SKM-1 (cell line): ENCODE measurements around the gene ZEB2.

Source experiments
- DNase-seq: peaks from one replicate; lab custom pipeline; 2025; ENCODE audit not compliant: unreplicated experiment; lab: John Stamatoyannopoulos, UW

The ZEB2 gene

GRCh38 chr2:144429396-144430112, 90.4 kb downstream of the ZEB2 start:
- no peak for DNase-seq

GRCh38 chr2:144426981-144427479, 92.9 kb downstream of the ZEB2 start:
- DNase-seq: no peak

- no peak for DNase-seq
Observed at GRCh38 chr2:144426355-144426754, 93.6 kb downstream of the ZEB2 start.

GRCh38 chr2:144424559-144425240, 95.2 kb downstream of the ZEB2 start:
- DNase-seq: no peak

- no peak for DNase-seq
Observed at GRCh38 chr2:144421606-144422510, 98.1 kb downstream of the ZEB2 start.

GRCh38 chr2:144419218-144419617, 100.7 kb downstream of the ZEB2 start:
- DNase-seq: no peak

GRCh38 chr2:144415386-144415785, 104.5 kb downstream of the ZEB2 start:
- no peak for DNase-seq

GRCh38 chr2:144414324-144414845, 105.5 kb downstream of the ZEB2 start:
- peak; percentile 37 for DNase-seq

- no peak for DNase-seq
Observed at GRCh38 chr2:144412709-144413108, 107.2 kb downstream of the ZEB2 start.

- no peak for DNase-seq
Observed at GRCh38 chr2:144411473-144411872, 108.4 kb downstream of the ZEB2 start.

- DNase-seq: no peak
Observed at GRCh38 chr2:144409241-144409640, 110.7 kb downstream of the ZEB2 start.

- DNase-seq: no peak
Observed at GRCh38 chr2:144407262-144407661, 112.7 kb downstream of the ZEB2 start.

GRCh38 chr2:144405982-144406788, 113.7 kb downstream of the ZEB2 start:
- no peak for DNase-seq

- DNase-seq: no peak
Observed at GRCh38 chr2:144405321-144405720, 114.6 kb downstream of the ZEB2 start.

- no peak for DNase-seq
Observed at GRCh38 chr2:144404586-144405314, 115.2 kb downstream of the ZEB2 start.

GRCh38 chr2:144403933-144404332, 116.0 kb downstream of the ZEB2 start:
- no peak for DNase-seq

GRCh38 chr2:144402251-144402650, 117.7 kb downstream of the ZEB2 start:
- no peak for DNase-seq

- DNase-seq: no peak
Observed at GRCh38 chr2:144401036-144401435, 118.9 kb downstream of the ZEB2 start.

- no peak for DNase-seq
Observed at GRCh38 chr2:144396318-144396717, 123.6 kb downstream of the ZEB2 start.
